ENCODE data around the gene MOB3C. TPM values are rescaled to one million over a fixed set of nuclear protein-coding genes. Genes with fewer than 3 reads are reported as not detected.

The MOB3C gene
- total RNA-seq, 4 donors from 2014 or later: 24.7 to 30.0 (median 28.9) TPM

- TF ChIP-seq CTCF (IDR thresholded peaks at IDR 0.05): no peak
- no peak for ATAC-seq (ENCODE audit: low FRiP score)
- no peak for DNase-seq (ENCODE audit: low spot score)
Measured at GRCh38 chr1:46605232-46605631, 11.4 kb downstream of the MOB3C start.

GRCh38 chr1:46603858-46604549 lies 12.6 kb downstream of the MOB3C start, which contains the start of gene MKNK1:
Gene MKNK1 (minus strand): TSS chr1:46604268. CDS start chr1:46583327, 20,941 bp downstream.
- ATAC-seq (ENCODE audit: low FRiP score) (peak; percentile 99), DNase-seq (ENCODE audit: low spot score) (peak; percentile 83)
- TF ChIP-seq CTCF (IDR thresholded peaks at IDR 0.05): no peak

- no peak for ATAC-seq (ENCODE audit: low FRiP score)
- DNase-seq (ENCODE audit: low spot score): no peak
- TF ChIP-seq CTCF (IDR thresholded peaks at IDR 0.05): no peak
Measured at GRCh38 chr1:46603481-46603857, 13.1 kb downstream of the MOB3C start.

GRCh38 chr1:46601257-46602007 lies 15.2 kb downstream of the MOB3C start:
- ATAC-seq (ENCODE audit: low FRiP score): no peak
- TF ChIP-seq CTCF (IDR thresholded peaks at IDR 0.05): no peak
- no peak for DNase-seq (ENCODE audit: low spot score)

GRCh38 chr1:46599059-46599970 lies 17.3 kb downstream of the MOB3C start:
- DNase-seq (ENCODE audit: low spot score) (no peak), ATAC-seq (ENCODE audit: low FRiP score) (no peak)
- no peak for TF ChIP-seq CTCF (IDR thresholded peaks at IDR 0.05)

GRCh38 chr1:46596846-46597245 lies 19.8 kb downstream of the MOB3C start:
- TF ChIP-seq CTCF (IDR thresholded peaks at IDR 0.05): no peak
- no peak for DNase-seq (ENCODE audit: low spot score)
- no peak for ATAC-seq (ENCODE audit: low FRiP score)
